CD14-positive monocyte (primary cell): Measurements from ENCODE around the gene GRK3. TPM values are rescaled to one million over a fixed set of nuclear protein-coding genes. Genes with fewer than 3 reads are reported as not detected.

ENCODE experiments used
- DNase-seq, 3 donors: peaks; one replicate each; pipeline ENCODE4 v3.0.0-alpha.2; 2011 to 2022
- H2AFZ ChIP-seq: 2 replicates; pipeline ENCODE4 v1.6.0; 2012; ENCODE audit warnings: mild to moderate bottlenecking, low read depth, low read length, inconsistent platforms; ENCODE audit not compliant: insufficient read depth, poor library complexity, severe bottlenecking
- H3K27ac ChIP-seq, 2 donors: 1 replicate in 1 of 2; 2 replicates in 1 of 2; pipeline ENCODE4 v1.5.1; 2012 to 2013; ENCODE audit warnings: low read length in 2 of 2, control low read depth in 1 of 2, inconsistent platforms in 1 of 2, low read depth in 1 of 2, mild to moderate bottlenecking in 1 of 2
- H3K27me3 ChIP-seq, 2 donors: one replicate each; pipeline versions ENCODE4 v1.6.0 to v1.6.1; 2011 to 2013; ENCODE audit warnings: low read length in 2 of 2; ENCODE audit not compliant: control insufficient read depth in 2 of 2, insufficient read depth in 2 of 2
- H3K36me3 ChIP-seq, 2 donors: replicated peaks in 1 of 2; 1 replicate in 1 of 2; 2 replicates in 1 of 2; pipeline versions ENCODE4 v1.5.1 to v1.6.1; 2012 to 2013; ENCODE audit warnings: low read length in 2 of 2, control low read depth in 1 of 2, inconsistent platforms in 1 of 2, mild to moderate bottlenecking in 1 of 2; ENCODE audit not compliant: insufficient read depth in 2 of 2, control insufficient read depth in 1 of 2
- H3K4me1 ChIP-seq, 2 donors: 1 replicate in 1 of 2; 2 replicates in 1 of 2; pipeline versions ENCODE4 v1.5.1 to v1.6.1; 2012 to 2013; ENCODE audit warnings: low read length in 2 of 2, control low read depth in 1 of 2, inconsistent platforms in 1 of 2, mild to moderate bottlenecking in 1 of 2, moderate library complexity in 1 of 2; ENCODE audit not compliant: insufficient read depth in 2 of 2, control insufficient read depth in 1 of 2
- H3K4me2 ChIP-seq: replicated peaks from 2 replicates; pipeline ENCODE3; 2012; ENCODE audit warnings: low read length, moderate library complexity, mild to moderate bottlenecking; ENCODE audit not compliant: poor library complexity, severe bottlenecking; ENCODE audit errors: extremely low read depth
- H3K4me3 ChIP-seq, 3 experiments: fragments of 200-600 bp in 1 of 3; sonication (generic) in 1 of 3; replicated peaks in 1 of 3; 1 replicate in 2 of 3; 2 replicates in 1 of 3; pipeline ENCODE4 v1.5.1; 2011 to 2013; ENCODE audit warnings: low read length in 3 of 3, mild to moderate bottlenecking in 3 of 3, control low read depth in 2 of 3, low read depth in 2 of 3, inconsistent platforms in 1 of 3, moderate library complexity in 1 of 3
- H3K79me2 ChIP-seq: 2 replicates; pipeline ENCODE4 v1.6.0; 2012; ENCODE audit warnings: mild to moderate bottlenecking, control low read depth, inconsistent platforms, low read length, moderate library complexity; ENCODE audit not compliant: insufficient read depth
- H3K9ac ChIP-seq: 2 replicates; pipeline ENCODE4 v1.6.0; 2017; ENCODE audit warnings: low read length, mild to moderate bottlenecking; ENCODE audit not compliant: insufficient read depth, poor library complexity, severe bottlenecking
- H3K9me3 ChIP-seq, 2 donors: replicated peaks in 1 of 2; 1 replicate in 1 of 2; 2 replicates in 1 of 2; pipeline versions ENCODE4 v1.5.1 to v1.6.1; 2012 to 2013; ENCODE audit warnings: low read length in 2 of 2, control low read depth in 1 of 2; ENCODE audit not compliant: control insufficient read depth in 1 of 2, insufficient read depth in 1 of 2
- H4K20me1 ChIP-seq: 2 replicates; pipeline ENCODE4 v1.6.0; 2012; ENCODE audit warnings: mild to moderate bottlenecking, low read length, control low read depth, moderate library complexity; ENCODE audit not compliant: insufficient read depth
- H3K27ac Mint-ChIP-seq, 7 donors: one replicate each; pipeline ENCODE4 v1.8.0; 2020; ENCODE audit warnings: mild to moderate bottlenecking in 7 of 7, mixed read lengths in 7 of 7, moderate library complexity in 6 of 7, inconsistent platforms in 2 of 7
- H3K27me3 Mint-ChIP-seq, 3 donors: one replicate each; pipeline ENCODE4 v1.8.0; 2021 to 2022; ENCODE audit warnings: low read depth in 3 of 3, mild to moderate bottlenecking in 3 of 3, mixed read lengths in 3 of 3, moderate library complexity in 3 of 3, inconsistent platforms in 1 of 3
- H3K36me3 Mint-ChIP-seq, 2 donors: one replicate each; pipeline ENCODE4 v1.8.0; 2020; ENCODE audit warnings: mixed read lengths in 2 of 2, inconsistent platforms in 1 of 2, mild to moderate bottlenecking in 1 of 2
- H3K4me1 Mint-ChIP-seq: one replicate; pipeline ENCODE4 v1.8.0; 2020; ENCODE audit warnings: mild to moderate bottlenecking, mixed read lengths
- H3K4me3 Mint-ChIP-seq, 2 donors: one replicate each; pipeline ENCODE4 v1.8.0; 2020; ENCODE audit warnings: mild to moderate bottlenecking in 2 of 2, mixed read lengths in 2 of 2, moderate library complexity in 1 of 2
- H3K9me3 Mint-ChIP-seq, 7 donors: one replicate each; pipeline ENCODE4 v1.8.0; 2020 to 2022; ENCODE audit warnings: mixed read lengths in 7 of 7, mild to moderate bottlenecking in 6 of 7, moderate library complexity in 6 of 7, inconsistent platforms in 2 of 7
- WGBS: methylation state at CpG from one replicate; pipeline ENCODE4 v1.1.5; 2013; ENCODE audit warnings: missing lambda C conversion rate; ENCODE audit not compliant: insufficient coverage; 5-methylcytosine and 5-hydroxymethylcytosine counted together
- intact Hi-C, 2 donors: fragments of 100-400 bp; cut with micrococcal nuclease; formaldehyde crosslinking; loops; one replicate each; pipeline versions ENCODE4 v1.15.0 to v1.15.1; 2023
- polyA plus RNA-seq, 3 donors: library from polyadenylated mRNA; depleted of rRNA in 1 of 3; unstranded in 2 of 3; stranded (reverse) in 1 of 3; fragments of 300-500 nt in 2 of 3; fragments of >200 nt in 1 of 3; fragmentation: Illumina TruSeq in 2 of 3; gene quantifications; 1 replicate in 2 of 3; 2 replicates in 1 of 3; pipeline ENCODE4 v1.2.3, GENCODE V29; 2012 to 2021
- TF ChIP-seq, protein P1 (sequence below): fragments of 200-600 bp; IDR thresholded peaks from one replicate; pipeline ENCODE4 v1.8.0; 2022; ENCODE audit warnings: antibody characterized with exemption, mild to moderate bottlenecking

The GRK3 gene
- polyA plus RNA-seq, 3 donors, result 8.3 to 33.3 (median 9.6) TPM

DNA sequence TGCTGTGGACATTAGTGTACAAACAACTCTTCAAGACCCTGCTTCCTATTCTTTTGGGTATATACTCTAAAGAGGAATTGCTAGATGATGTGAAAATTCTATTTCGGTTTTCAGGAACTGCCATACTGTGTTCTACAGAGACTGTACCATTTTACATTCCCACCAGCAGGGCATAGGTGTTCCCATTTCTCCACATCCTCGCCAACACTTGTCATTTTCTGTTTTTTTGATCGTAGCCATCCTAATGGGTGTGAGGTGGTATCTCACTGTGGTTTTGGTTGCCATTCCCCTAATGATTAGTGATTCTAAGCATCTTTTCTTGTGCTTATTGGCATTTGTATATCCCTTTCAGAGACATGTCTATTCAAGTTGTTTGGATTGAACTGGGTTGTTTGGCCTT is 29.8 kb upstream of the GRK3 start:
- H3K9ac ChIP-seq, result no peak overlapping the region
- 100% methylated on average over 1 of the region's 3 CpGs for WGBS
- no peaks in the 10 kb centered on the region for H3K79me2 ChIP-seq
- TF ChIP-seq, protein P1, sequence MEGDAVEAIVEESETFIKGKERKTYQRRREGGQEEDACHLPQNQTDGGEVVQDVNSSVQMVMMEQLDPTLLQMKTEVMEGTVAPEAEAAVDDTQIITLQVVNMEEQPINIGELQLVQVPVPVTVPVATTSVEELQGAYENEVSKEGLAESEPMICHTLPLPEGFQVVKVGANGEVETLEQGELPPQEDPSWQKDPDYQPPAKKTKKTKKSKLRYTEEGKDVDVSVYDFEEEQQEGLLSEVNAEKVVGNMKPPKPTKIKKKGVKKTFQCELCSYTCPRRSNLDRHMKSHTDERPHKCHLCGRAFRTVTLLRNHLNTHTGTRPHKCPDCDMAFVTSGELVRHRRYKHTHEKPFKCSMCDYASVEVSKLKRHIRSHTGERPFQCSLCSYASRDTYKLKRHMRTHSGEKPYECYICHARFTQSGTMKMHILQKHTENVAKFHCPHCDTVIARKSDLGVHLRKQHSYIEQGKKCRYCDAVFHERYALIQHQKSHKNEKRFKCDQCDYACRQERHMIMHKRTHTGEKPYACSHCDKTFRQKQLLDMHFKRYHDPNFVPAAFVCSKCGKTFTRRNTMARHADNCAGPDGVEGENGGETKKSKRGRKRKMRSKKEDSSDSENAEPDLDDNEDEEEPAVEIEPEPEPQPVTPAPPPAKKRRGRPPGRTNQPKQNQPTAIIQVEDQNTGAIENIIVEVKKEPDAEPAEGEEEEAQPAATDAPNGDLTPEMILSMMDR, result no peak
- H2AFZ ChIP-seq, result no peak overlapping the region
- no peak for DNase-seq
- intact Hi-C loops, result loop anchor here in 1 of 2 donors (5.0 kb wide), 1 partner anchor 72 kb away; no protein-coding TSS in a partner anchor
- H3K36me3 ChIP-seq, result no peaks in the 10 kb centered on the region
- no peak overlapping the region for H3K4me3 ChIP-seq
- no peaks in the 10 kb centered on the region for H4K20me1 ChIP-seq
- no peak overlapping the region for H3K4me2 ChIP-seq
- H3K9me3 ChIP-seq, result no peaks in the 10 kb centered on the region
- Mint-ChIP-seq H3K4me3 (no peak overlapping the region), H3K27ac (no peak overlapping the region), H3K9me3 (peaks cover 0 to 3% (median 0%) of the 10 kb centered on the region in 7 donors), H3K27me3 (peaks cover 0 to 1% (median 0%) of the 10 kb centered on the region in 3 donors), H3K4me1 (no peaks in the 10 kb centered on the region), H3K36me3 (no peaks in the 10 kb centered on the region)
- H3K27me3 ChIP-seq, result no peaks in the 10 kb centered on the region
- no peak overlapping the region for H3K27ac ChIP-seq
- peaks cover 0 to 2% of the 10 kb centered on the region in 2 donors for H3K4me1 ChIP-seq

DNA sequence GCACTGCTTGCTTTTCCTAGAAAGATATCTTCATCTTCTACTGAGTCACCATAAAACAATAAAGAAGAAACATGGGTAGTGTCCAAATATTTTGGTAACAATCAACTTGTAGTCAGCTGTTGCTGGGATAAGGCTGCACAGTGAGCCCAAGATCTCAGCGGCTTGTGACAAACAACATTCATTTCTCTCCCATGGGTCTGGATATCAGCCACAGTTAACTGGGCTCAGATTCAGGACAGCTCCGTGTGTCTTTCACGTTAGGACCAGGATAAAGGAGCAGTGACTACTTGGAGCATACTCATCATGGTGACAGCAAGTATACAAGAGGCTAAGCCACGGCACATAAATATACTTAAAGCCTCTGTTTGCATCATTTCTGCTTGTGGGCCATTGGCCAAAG is 27.9 kb upstream of the GRK3 start:
- Mint-ChIP-seq H3K36me3 (no peaks in the 10 kb centered on the region), H3K27ac (no peak overlapping the region), H3K4me1 (peaks cover 11% of the 10 kb centered on the region), H3K27me3 (peaks cover 0 to 1% (median 0%) of the 10 kb centered on the region in 3 donors), H3K9me3 (peaks cover 0 to 6% (median 2%) of the 10 kb centered on the region in 7 donors), H3K4me3 (no peak overlapping the region)
- TF ChIP-seq, protein P1, result no peak
- Histone ChIP-seq H3K36me3 (no peaks in the 10 kb centered on the region), H3K4me1 (peaks cover 10 to 13% of the 10 kb centered on the region in 2 donors), H3K9me3 (no peaks in the 10 kb centered on the region), H2AFZ (no peak overlapping the region), H3K79me2 (no peaks in the 10 kb centered on the region), H3K27me3 (no peaks in the 10 kb centered on the region), H3K9ac (no peak overlapping the region), H3K4me2 (no peak overlapping the region), H4K20me1 (no peaks in the 10 kb centered on the region), H3K4me3 (no peak overlapping the region), H3K27ac (no peak overlapping the region)
- intact Hi-C loops, result no loop called here
- DNase-seq, result no peak
- 100% methylated on average over 3 of the region's 4 CpGs for WGBS
